ENCODE measurements around the gene ATP1A1. TPM values are rescaled to one million over a fixed set of nuclear protein-coding genes. Genes with fewer than 3 reads are reported as not detected.

ATP1A1 gene
- total and polyA plus RNA-seq, 9 of the 15 experiments (the other 6 are each of a cell fraction or from before 2014, with no cell fraction given): 99.3 to 513 (median 234) TPM

GRCh38 chr1:116377541-116378529, 4.8 kb downstream of the ATP1A1 start (continued):
- no peak for TF ChIP-seq U2AF2 (optimal IDR thresholded peaks at IDR 0.05; ENCODE audit: low read depth, low read length)
- TF ChIP-seq CXXC5 (CRISPR knock-in tag; IDR thresholded peaks at IDR 0.05): 0 out of 2 replicates have a peak, but pooled peaks have one; percentile 22
- peak; percentile 30; the same call in 1 of the 2 replicates for TF ChIP-seq CREM (IDR thresholded peaks at IDR 0.05; ENCODE audit: low read depth)
- peak in 1 of 2 experiments; percentile 47; a peak in 1 of 4 replicates for TF ChIP-seq KDM1A (IDR thresholded peaks at IDR 0.05)
- TF ChIP-seq JUN (IDR thresholded peaks at IDR 0.05; ENCODE audit: borderline replicate concordance, low read depth, low read length): peak; percentile 80
- TF ChIP-seq JUN (CRISPR knock-in tag; IDR thresholded peaks at IDR 0.05; ENCODE audit: borderline replicate concordance): no peak
- TF ChIP-seq RAD51 (IDR thresholded peaks at IDR 0.05; ENCODE audit: borderline replicate concordance, low read depth): peak; percentile 25; the same call in 1 of the 2 replicates
- no peak for TF ChIP-seq ZNF165 (CRISPR knock-in tag; IDR thresholded peaks at IDR 0.05; ENCODE audit: borderline replicate concordance)
- TF ChIP-seq SREBF1 (IDR thresholded peaks at IDR 0.05; ENCODE audit: borderline replicate concordance, low read depth, low read length): no peak
- no peak for TF ChIP-seq DIDO1 (tag; IDR thresholded peaks at IDR 0.05; ENCODE audit: low read depth)
- peak; percentile 71; the same call in 1 of the 2 replicates for TF ChIP-seq SPI1 (IDR thresholded peaks at IDR 0.05; ENCODE audit: borderline replicate concordance, low read depth, low read length)
- 0 out of 4 replicates have a peak, but pooled peaks have one; percentile 10 to 14 for TF ChIP-seq HDAC1 (IDR thresholded peaks at IDR 0.05)
- peak; percentile 85 for TF ChIP-seq FOSL1 (tag; conservative IDR thresholded peaks at IDR 0.05)
- no peak for TF ChIP-seq ARHGAP35 (IDR thresholded peaks at IDR 0.05; ENCODE audit: partially characterized antibody)
- no peak for TF ChIP-seq ETV6 (IDR thresholded peaks at IDR 0.05; ENCODE audit: borderline replicate concordance in 1 of 2, low read depth in 2 of 2, low read length in 1 of 2)
- TF ChIP-seq ETV6 (CRISPR knock-in tag; IDR thresholded peaks at IDR 0.05; ENCODE audit: borderline replicate concordance): no peak
- no peak for TF ChIP-seq FIP1L1 (IDR thresholded peaks at IDR 0.05; ENCODE audit: low read depth, low read length, poor library complexity, severe bottlenecking)
- no peak for TF ChIP-seq NONO (IDR thresholded peaks at IDR 0.05; ENCODE audit: low read depth in 2 of 2, low read length in 1 of 2)
- no peak for TF ChIP-seq TSHZ1 (CRISPR knock-in tag; IDR thresholded peaks at IDR 0.05)
- TF ChIP-seq SP1 (CRISPR knock-in tag; IDR thresholded peaks at IDR 0.05): peak; percentile 58; the same call in 1 of the 2 replicates
- 0 out of 2 replicates have a peak, but pooled peaks have one; percentile 45 for TF ChIP-seq ZNF134 (CRISPR knock-in tag; conservative IDR thresholded peaks at IDR 0.05)
- TF ChIP-seq HNRNPK (IDR thresholded peaks at IDR 0.05; ENCODE audit: low read depth, low read length, poor library complexity, severe bottlenecking): no peak
- no peak for TF ChIP-seq NCOA6 (IDR thresholded peaks at IDR 0.05)
